Left renal cortex interstitium (tissue), 4 donors: Measurements from ENCODE around the gene GBF1. TPM values are rescaled to one million over a fixed set of nuclear protein-coding genes. Genes with fewer than 3 reads are reported as not detected.

ENCODE experiments used
- DNase-seq, 4 donors: peaks; one replicate each; pipeline ENCODE4 v3.0.0-alpha.2; 2013; ENCODE audit warnings: low read depth in 4 of 4, low spot score in 2 of 4, missing footprints in 1 of 4
- polyA plus RNA-seq, 4 donors: library from polyadenylated mRNA; unstranded; fragments of 120-200 nt; gene quantifications; one replicate each; pipeline ENCODE4 v1.2.1, GENCODE V29; 2013; ENCODE audit not compliant: insufficient read length in 4 of 4

GBF1 gene
- polyA plus RNA-seq, 4 donors = 39.9 to 58.8 (median 47.2) TPM

DNA sequence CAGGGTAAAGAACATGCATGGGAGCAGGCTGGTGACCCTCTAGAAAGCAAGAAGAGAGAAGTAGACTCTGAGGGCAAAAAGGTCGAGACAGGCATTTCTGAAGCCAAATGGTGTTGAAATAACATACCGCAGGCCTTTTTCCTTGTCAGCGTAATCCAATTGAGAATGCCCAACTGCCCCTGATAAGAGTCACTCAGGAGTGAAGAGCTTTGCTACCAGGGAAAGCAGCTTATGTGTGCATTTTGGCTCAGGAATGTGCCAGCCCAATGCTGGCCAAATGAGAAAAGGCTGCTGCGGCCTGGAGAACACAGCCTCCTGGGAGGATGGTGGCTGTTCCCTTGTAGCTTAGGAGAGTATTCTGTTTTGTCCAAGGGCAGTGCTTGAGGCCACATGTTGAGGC is 88.8 kb downstream of the GBF1 start:
- no peak for DNase-seq

DNA sequence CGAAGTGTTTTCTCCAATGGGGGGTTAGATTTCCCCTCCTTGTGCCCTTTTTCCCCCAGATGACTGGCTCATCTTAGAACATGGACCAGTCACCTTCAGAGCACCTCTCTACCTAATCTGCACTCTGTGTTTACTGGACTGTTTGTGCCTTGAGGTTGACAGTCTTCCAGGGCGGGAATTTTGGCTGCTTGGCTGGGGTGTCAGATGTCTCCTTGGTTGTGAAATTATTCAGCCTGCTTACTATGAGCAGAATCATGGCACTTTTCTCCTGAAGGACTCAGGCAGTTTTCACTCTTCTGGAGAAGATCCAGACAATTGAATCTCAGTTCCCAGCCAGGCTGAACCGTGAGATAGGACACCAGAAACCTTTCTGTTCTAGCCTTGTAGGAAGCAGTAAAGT is 89.9 kb downstream of the GBF1 start:
- DNase-seq = no peak

DNA sequence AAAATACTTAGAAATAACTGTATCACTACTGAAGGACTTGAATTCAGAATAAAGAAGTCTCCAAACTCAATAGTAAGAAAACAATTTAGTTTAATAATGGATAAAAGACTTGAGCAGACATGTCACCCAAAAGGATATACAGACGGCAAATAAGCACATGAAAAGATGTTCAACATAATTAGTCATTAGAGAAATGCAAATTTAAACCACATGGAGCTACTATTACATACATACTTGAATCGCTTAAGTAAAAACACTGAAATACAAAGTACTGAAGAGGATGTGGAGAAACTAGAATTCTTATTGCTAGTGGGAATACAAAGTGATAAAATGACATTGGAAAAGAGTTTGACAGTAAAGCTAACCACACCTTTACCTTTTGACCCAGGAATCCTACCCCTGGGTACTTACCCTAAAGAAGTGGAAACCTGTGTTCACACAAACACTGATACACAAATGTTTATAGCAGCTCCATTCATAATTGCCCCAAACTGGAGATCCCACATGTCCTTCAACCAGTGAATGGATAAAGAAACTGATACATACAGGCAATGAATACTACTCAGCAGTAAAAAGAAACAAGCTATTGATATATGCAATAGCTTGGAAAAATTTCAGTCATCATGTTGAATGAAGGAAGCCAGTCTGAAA is 95.8 kb downstream of the GBF1 start:
- no peak for DNase-seq

- DNase-seq = no peak
Observed at GRCh38 chr10:102342458-102342857, 97.1 kb downstream of the GBF1 start.

- no peak for DNase-seq
Observed at GRCh38 chr10:102342958-102343357, 97.6 kb downstream of the GBF1 start.

DNA sequence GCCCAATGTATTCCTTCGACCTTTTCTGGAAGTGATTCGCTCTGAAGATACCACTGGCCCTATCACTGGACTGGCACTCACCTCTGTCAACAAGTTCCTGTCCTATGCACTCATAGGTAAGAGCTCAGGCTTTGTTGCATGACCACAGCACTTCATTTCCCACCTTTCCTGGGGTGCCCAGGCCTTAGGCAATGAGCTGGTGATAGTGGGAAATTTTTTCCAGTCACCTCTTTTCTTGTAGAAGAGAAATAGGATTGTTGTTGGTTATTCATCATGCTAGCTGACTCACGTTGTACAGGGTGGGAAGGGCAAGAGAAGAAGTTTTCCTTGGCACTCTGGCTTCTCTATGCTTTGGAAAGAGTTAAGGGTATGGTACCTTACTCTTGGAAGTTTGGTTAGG is 98.7 kb downstream of the GBF1 start:
- DNase-seq = no peak

- DNase-seq = no peak
Observed at GRCh38 chr10:102347236-102347828, 102.0 kb downstream of the GBF1 start.

DNA sequence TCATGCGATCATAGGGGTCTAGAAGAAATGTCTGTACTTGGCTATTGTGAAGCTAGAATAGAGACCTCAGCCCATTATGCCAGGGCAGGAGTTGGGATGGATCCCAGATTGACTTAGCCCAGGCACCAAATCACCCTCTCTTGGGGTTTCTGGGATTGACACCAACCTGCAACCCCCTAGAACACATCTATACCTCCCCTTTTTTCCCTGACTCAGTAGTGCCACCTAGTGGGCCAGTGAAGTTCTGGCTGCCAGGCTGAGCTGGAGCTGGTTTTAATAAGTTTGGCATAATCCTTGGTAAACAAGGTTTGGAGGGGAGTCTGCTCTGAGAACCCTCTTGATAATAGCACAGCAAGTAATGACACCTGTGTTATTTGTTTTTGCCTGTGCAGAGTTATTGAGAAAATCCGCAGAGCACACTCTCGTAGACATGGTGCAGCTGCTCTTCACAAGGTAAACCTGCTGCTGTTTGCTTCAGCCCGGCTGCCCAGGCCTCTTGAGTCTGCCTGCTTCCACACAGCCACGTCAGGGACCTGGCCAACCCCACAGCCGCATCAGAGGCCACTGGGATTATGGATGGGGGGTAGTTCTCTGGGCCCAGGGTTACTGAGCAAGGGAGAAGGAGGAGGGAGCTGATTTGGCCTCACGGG is 106.9 kb downstream of the GBF1 start:
- DNase-seq = peak in 3 of 4 donors; percentile 28 to 39 (median 37)

GRCh38 chr10:102354451-102354850 is 109.1 kb downstream of the GBF1 start:
- no peak for DNase-seq

GRCh38 chr10:102358712-102359382 is 113.5 kb downstream of the GBF1 start:
- DNase-seq = no peak

DNA sequence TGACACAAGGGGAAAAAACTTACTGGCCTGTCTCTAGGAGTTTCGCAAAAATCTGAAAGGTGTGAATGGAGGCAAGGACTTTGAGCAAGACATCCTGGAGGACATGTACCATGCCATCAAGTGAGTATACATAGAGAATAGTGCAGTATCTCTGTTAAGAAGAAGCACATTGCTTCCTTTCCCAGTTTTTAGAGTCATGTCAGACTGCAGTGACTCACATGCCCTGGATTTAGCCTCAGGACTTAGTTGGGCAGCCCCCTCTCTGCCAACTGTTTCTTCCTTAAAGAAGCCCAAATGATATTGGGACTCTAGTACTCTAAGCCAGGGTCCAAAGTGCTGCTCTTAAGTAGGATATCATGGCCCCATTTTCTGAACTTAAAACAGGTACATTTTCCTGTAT is 122.1 kb downstream of the GBF1 start:
- no peak for DNase-seq

- DNase-seq = no peak
Observed at GRCh38 chr10:102368077-102368476, 122.7 kb downstream of the GBF1 start.

- DNase-seq = no peak
Observed at GRCh38 chr10:102371295-102371694, 126.0 kb downstream of the GBF1 start.

DNA sequence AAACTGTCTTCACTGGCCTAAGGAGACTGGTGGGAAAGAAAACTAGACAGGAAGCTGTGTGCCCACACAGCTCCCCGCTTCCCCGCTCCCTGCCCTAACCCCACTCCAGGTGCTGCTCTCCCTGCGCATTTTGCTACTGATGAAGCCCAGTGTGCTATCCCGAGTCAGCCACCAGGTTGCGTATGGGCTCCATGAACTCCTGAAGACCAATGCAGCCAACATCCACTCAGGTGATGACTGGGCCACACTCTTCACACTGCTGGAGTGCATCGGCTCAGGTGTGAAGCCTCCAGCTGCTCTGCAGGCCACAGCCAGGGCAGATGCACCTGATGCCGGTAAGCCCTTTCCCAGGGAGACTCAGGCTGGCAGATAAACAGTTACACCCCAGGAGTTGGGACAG is 129.9 kb downstream of the GBF1 start:
- no peak for DNase-seq

DNA sequence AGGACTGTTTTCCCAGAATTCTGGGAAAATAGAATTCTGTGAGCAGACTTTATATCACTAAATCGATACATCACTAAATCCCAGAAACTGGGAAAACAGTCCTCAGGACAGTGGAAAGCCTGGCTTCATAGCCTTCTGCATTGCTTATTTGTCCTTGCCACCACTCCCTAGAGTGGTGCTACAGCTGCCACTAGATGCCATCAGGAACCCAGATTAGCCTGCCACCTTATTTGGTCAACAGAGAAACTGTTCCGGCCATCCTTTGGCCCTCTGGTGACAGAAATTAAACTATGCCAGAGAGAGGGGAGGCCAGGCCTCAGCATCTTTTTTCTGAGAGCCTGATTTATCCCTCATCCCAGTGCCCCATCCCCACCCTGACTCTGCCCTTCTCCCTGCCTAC is 130.5 kb downstream of the GBF1 start:
- no peak for DNase-seq

GRCh38 chr10:102376901-102377300 is 131.6 kb downstream of the GBF1 start:
- no peak for DNase-seq

GRCh38 chr10:102379383-102379782 is 134.1 kb downstream of the GBF1 start:
- DNase-seq = no peak

- no peak for DNase-seq
Observed at GRCh38 chr10:102381983-102382382, 136.7 kb downstream of the GBF1 start.

DNA sequence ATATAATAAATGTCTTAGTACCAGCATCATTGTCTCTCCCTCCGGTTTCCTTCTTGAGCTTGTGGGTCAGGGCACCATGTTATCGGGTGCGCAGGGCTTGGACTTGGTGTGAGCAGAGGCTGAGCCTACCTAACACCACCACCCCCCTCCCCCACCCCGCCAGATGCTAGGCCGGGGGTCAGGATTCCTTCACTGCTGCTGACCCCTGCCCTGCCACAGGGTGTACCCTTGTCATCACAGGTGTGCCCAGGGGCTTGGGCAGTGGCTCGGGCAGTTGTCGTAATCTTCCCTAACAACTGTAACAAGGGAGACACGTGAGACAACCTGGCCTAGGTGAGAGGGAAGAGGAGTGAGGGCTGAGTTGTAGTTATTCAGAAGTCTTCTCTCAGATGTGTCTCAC is 137.5 kb downstream of the GBF1 start:
- DNase-seq = no peak

DNA sequence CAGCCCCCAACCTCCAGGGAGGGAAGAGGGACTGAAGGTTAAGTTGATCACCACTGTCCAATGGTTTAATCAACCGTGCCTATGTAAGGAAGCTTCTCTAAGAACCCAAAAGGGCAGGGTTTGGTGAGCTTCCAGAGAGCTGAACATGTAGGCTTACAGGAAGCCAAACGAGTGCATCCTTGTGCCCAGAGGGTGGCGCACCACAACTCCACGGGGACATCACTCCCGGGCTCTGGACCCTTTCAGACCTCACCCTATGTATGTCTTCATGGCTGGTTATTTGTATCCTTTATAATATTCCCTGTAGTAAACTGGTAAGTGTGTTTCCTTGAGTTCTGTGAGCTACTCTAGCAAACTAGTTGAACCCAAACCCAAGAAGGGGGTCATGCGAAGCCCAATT is 138.7 kb downstream of the GBF1 start:
- no peak for DNase-seq

DNA sequence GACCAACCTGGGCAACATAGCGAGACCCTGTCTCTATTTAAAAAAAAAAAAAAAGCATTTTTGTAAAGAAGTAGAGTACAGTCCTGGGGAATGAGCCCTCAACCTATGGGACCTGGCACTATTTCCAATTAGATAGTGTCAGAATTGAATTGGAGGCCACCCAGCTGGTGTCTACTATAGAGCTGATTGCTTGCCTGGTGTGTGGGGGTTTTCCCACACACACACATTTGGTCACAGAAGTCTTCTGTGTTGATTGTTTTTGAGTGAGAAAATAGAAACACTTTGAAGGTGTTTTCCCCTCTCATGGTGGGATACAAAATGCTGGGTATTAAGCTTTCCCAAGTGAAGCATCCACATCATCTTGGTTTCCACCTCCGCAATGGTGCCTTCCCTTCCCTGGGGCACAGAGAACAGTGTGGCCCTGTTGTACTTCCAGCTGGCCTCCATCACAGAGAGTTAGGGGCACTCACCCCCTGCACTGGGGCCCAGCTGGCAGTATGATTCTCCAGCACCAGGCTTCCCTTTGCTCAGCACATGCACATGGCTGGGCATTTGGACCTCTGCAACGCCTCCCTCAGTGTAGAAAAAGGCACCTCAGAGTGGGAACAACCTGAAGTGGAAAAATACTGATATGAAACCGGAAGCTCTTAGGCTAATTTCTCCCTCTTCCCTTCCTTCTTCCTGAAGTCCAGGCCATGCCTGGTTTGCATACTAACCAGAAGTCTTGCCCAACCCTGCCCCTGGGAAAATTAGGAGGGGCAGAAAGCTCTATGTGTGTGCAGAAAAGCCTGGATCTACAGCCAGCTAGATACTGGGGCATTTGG is 139.5 kb downstream of the GBF1 start:
- DNase-seq = no peak
